ENCODE data around the gene TRIM40.

DNA sequence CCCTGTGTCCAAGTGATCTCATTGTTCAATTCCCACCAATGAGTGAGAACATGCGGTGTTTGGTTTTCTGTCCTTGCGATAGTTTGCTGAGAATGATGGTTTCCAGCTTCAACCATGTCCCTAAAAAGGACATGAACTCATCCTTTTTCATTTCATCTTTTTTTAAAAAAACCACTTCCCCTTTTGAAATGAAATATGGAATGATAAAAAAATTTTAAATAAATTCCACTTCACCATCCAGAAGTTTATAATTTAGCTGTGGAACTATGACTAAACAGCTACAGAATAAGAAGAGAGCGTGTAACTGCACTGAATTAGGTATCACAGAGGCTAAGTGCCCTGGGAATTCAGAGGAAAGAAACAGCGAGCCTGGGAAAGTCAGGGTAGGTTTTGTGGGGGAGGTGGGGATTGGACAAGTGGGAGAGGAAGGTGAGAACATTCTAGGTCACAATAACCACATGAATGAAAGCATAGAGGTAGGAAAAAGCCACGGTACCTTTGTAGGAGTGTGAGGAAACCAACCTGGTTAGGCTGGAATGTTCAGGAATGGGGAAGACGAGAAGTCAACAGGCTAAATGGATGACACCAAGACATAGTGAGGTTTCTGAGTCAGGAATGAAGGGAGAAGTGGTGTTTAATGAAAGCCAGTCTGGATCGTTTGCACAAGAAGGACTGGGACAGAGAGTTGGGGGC lies 14.1 kb downstream of the TRIM40 start:
- TF ChIP-seq CTCF (optimal IDR thresholded peaks at IDR 0.05 in 1 of 3, IDR thresholded peaks at IDR 0.05 in 1 of 3, conservative IDR thresholded peaks at IDR 0.05 in 1 of 3; ENCODE audit: extremely low read depth in 1 of 3, insufficient read depth in 2 of 3, low read length in 3 of 3), result no peak
- no peak for TF ChIP-seq EZH2 (IDR thresholded peaks at IDR 0.05; ENCODE audit: low read length)

Measured in keratinocyte (primary cell).